Activated CD4-positive, alpha-beta T cell treated with anti-CD3 and anti-CD28 coated beads, Interleukin-2, amount 50 U/mL, for 24 hours (primary cell): ENCODE results near the gene GPR82.
"Not testable (repeated sequence)": the region's sequence is repeated elsewhere in the genome, so short reads cannot be mapped to it uniquely, and the experiment has no call there.

Experiments
- DNase-seq, 2 donors: peaks; one replicate each; pipeline ENCODE4 v3.0.0-alpha.2; 2020; ENCODE audit warnings: low read depth in 1 of 2, low spot score in 1 of 2

The GPR82 gene

GRCh38 chrX:41723826-41724225, at the start of gene GPR82:
GPR82 (plus strand) TSS chrX:41724181; CDS start chrX:41727027, 2,846 bp downstream.
- DNase-seq: no peak

GRCh38 chrX:41676361-41676760, 47.6 kb upstream of the GPR82 start:
- DNase-seq: not testable (repeated sequence)

- no peak for DNase-seq
Measured at GRCh38 chrX:41677183-41678060, 46.6 kb upstream of the GPR82 start.

GRCh38 chrX:41684138-41684537, 39.8 kb upstream of the GPR82 start:
- DNase-seq: no peak

GRCh38 chrX:41684940-41685339, 39.0 kb upstream of the GPR82 start:
- DNase-seq: no peak

GRCh38 chrX:41686788-41687187, 37.2 kb upstream of the GPR82 start:
- no peak for DNase-seq

- no peak for DNase-seq
Measured at GRCh38 chrX:41688156-41688555, 35.8 kb upstream of the GPR82 start.

GRCh38 chrX:41688835-41689234, 35.1 kb upstream of the GPR82 start, which contains the start of gene GPR34:
GPR34 (plus strand) TSS chrX:41688973; CDS start chrX:41695634, 6,661 bp downstream.
- DNase-seq: no peak

GRCh38 chrX:41689711-41690110, 34.3 kb upstream of the GPR82 start:
- no peak for DNase-seq

GRCh38 chrX:41692162-41692749, 31.7 kb upstream of the GPR82 start:
- DNase-seq: no peak

GRCh38 chrX:41693024-41693423, 31.0 kb upstream of the GPR82 start:
- no peak for DNase-seq

- no peak for DNase-seq
Measured at GRCh38 chrX:41695426-41695825, 28.6 kb upstream of the GPR82 start.

- no peak for DNase-seq
Measured at GRCh38 chrX:41703574-41704029, 20.4 kb upstream of the GPR82 start.

- no peak for DNase-seq
Measured at GRCh38 chrX:41705042-41705441, 18.9 kb upstream of the GPR82 start.

- no peak for DNase-seq
Measured at GRCh38 chrX:41705680-41706374, 18.2 kb upstream of the GPR82 start.

GRCh38 chrX:41707218-41707617, 16.8 kb upstream of the GPR82 start:
- no peak for DNase-seq

- DNase-seq: no peak
Measured at GRCh38 chrX:41708486-41708885, 15.5 kb upstream of the GPR82 start.

- DNase-seq: no peak
Measured at GRCh38 chrX:41711021-41711667, 12.8 kb upstream of the GPR82 start.

- no peak for DNase-seq
Measured at GRCh38 chrX:41716222-41716621, 7.8 kb upstream of the GPR82 start.

GRCh38 chrX:41716767-41717473, 7.1 kb upstream of the GPR82 start:
- DNase-seq: no peak
